Prostate gland (tissue), 2 donors: ENCODE results near the gene HESX1.

Source experiments
- POLR2A ChIP-seq: fragments of 450-650 bp; IDR thresholded peaks from one replicate; pipeline ENCODE4 v1.6.1; 2016; ENCODE audit warnings: antibody characterized with exemption, mild to moderate bottlenecking
- TF ChIP-seq, protein P1 (sequence below), 4 experiments: fragments of 200-600 bp in 2 of 4; fragments of 450-650 bp in 2 of 4; sonication (generic) in 2 of 4; IDR thresholded peaks; 1 replicate in 3 of 4; 2 replicates in 1 of 4; pipeline ENCODE4 v1.5.1; 2016 to 2019; ENCODE audit warnings: antibody characterized with exemption in 4 of 4, mild to moderate bottlenecking in 2 of 4, moderate library complexity in 2 of 4

DNA sequence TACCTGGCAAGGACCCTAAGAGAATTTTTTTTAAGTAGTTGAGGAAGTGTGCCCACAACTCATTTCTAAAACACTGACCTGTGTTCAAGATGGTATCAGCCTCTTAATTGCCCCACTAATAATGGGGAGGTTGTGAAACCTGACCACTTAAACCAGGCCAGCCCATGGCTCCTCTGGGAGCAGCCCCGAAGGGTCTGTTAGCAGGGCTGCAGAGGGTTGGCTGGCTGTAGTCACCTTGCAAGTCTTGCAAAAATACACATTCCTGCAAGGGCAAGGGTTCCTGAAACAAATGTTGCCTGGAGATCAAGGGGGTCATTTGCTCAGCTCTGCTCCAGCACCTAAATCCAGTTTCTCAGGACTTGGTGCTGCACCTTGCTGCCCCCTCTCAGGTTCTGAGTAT is 37.9 kb downstream of the HESX1 start:
- TF ChIP-seq, protein P1, sequence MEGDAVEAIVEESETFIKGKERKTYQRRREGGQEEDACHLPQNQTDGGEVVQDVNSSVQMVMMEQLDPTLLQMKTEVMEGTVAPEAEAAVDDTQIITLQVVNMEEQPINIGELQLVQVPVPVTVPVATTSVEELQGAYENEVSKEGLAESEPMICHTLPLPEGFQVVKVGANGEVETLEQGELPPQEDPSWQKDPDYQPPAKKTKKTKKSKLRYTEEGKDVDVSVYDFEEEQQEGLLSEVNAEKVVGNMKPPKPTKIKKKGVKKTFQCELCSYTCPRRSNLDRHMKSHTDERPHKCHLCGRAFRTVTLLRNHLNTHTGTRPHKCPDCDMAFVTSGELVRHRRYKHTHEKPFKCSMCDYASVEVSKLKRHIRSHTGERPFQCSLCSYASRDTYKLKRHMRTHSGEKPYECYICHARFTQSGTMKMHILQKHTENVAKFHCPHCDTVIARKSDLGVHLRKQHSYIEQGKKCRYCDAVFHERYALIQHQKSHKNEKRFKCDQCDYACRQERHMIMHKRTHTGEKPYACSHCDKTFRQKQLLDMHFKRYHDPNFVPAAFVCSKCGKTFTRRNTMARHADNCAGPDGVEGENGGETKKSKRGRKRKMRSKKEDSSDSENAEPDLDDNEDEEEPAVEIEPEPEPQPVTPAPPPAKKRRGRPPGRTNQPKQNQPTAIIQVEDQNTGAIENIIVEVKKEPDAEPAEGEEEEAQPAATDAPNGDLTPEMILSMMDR (IDR thresholded peaks at IDR 0.05), result no peak
- TF ChIP-seq POLR2A, result no peak
